Measurements from ENCODE around the gene RBM7. TPM values are rescaled to one million over a fixed set of nuclear protein-coding genes. Genes with fewer than 3 reads are reported as not detected.

RBM7 gene
- total RNA-seq, 1 donor from 2014 or later, result 49.3 TPM

DNA sequence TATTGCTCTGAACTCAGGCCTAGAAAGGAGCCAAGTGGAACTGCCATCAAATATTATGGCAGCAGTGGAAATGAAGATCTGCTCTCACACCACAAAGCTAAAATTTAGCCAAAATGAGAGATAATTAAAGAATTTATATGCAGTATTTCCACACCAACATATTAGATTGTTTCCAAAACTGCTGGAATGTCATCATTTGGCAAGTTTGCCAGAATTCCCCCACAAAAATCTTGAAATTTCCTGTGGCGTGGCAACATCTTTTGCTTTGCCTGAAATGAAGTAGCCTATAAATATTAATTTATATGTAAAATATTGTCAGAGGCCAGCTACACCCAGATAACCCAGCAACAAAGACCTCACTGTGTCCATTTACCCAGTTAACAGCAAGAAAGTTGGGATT is 13.9 kb upstream of the RBM7 start:
- no peak overlapping the region for H2AFZ ChIP-seq (ENCODE audit: low read depth, low read length)
- H3K4me1 Mint-ChIP-seq (ENCODE audit: low read depth, unreplicated experiment), result no peaks in the 10 kb centered on the region
- no peaks in the 10 kb centered on the region for H3K79me2 ChIP-seq (ENCODE audit: insufficient read depth, low read length)
- no peak overlapping the region for H3K27ac ChIP-seq (ENCODE audit: low read depth, low read length)
- H3K36me3 Mint-ChIP-seq (ENCODE audit: low read depth, unreplicated experiment), result no peaks in the 10 kb centered on the region
- H3K9ac ChIP-seq (ENCODE audit: low read length), result no peak overlapping the region
- no peak overlapping the region for H3K4me2 ChIP-seq (ENCODE audit: low read length)
- H3K4me3 Mint-ChIP-seq (ENCODE audit: unreplicated experiment), result no peak overlapping the region
- FAIRE-seq, result no peak
- no peak for TF ChIP-seq EZH2 (IDR thresholded peaks at IDR 0.05; ENCODE audit: insufficient read depth, low read length)
- TF ChIP-seq, protein P1, sequence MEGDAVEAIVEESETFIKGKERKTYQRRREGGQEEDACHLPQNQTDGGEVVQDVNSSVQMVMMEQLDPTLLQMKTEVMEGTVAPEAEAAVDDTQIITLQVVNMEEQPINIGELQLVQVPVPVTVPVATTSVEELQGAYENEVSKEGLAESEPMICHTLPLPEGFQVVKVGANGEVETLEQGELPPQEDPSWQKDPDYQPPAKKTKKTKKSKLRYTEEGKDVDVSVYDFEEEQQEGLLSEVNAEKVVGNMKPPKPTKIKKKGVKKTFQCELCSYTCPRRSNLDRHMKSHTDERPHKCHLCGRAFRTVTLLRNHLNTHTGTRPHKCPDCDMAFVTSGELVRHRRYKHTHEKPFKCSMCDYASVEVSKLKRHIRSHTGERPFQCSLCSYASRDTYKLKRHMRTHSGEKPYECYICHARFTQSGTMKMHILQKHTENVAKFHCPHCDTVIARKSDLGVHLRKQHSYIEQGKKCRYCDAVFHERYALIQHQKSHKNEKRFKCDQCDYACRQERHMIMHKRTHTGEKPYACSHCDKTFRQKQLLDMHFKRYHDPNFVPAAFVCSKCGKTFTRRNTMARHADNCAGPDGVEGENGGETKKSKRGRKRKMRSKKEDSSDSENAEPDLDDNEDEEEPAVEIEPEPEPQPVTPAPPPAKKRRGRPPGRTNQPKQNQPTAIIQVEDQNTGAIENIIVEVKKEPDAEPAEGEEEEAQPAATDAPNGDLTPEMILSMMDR (IDR thresholded peaks at IDR 0.05; ENCODE audit: insufficient read depth, low read depth, low read length), result no peak
- DNase-seq (ENCODE audit: low read depth), result no peak
- H3K27ac Mint-ChIP-seq (ENCODE audit: unreplicated experiment), result no peak overlapping the region
- H3K4me3 ChIP-seq (ENCODE audit: insufficient read depth, low read depth, low read length), result no peak overlapping the region
- H3K36me3 ChIP-seq (ENCODE audit: insufficient read depth, low read length), result no peaks in the 10 kb centered on the region
- H3K27me3 Mint-ChIP-seq (ENCODE audit: low read depth, unreplicated experiment), result no peaks in the 10 kb centered on the region
- no peaks in the 10 kb centered on the region for H4K20me1 ChIP-seq (ENCODE audit: insufficient read depth, low read length)
- H3K9me3 Mint-ChIP-seq (ENCODE audit: unreplicated experiment), result peaks cover 5% of the 10 kb centered on the region
- no peaks in the 10 kb centered on the region for H3K27me3 ChIP-seq (ENCODE audit: insufficient read depth, low read length)
- H3K4me1 ChIP-seq (ENCODE audit: insufficient read depth, low read length), result no peaks in the 10 kb centered on the region
- H3K9me3 ChIP-seq (ENCODE audit: insufficient read depth, low read depth, low read length), result peaks cover 3% of the 10 kb centered on the region

DNA sequence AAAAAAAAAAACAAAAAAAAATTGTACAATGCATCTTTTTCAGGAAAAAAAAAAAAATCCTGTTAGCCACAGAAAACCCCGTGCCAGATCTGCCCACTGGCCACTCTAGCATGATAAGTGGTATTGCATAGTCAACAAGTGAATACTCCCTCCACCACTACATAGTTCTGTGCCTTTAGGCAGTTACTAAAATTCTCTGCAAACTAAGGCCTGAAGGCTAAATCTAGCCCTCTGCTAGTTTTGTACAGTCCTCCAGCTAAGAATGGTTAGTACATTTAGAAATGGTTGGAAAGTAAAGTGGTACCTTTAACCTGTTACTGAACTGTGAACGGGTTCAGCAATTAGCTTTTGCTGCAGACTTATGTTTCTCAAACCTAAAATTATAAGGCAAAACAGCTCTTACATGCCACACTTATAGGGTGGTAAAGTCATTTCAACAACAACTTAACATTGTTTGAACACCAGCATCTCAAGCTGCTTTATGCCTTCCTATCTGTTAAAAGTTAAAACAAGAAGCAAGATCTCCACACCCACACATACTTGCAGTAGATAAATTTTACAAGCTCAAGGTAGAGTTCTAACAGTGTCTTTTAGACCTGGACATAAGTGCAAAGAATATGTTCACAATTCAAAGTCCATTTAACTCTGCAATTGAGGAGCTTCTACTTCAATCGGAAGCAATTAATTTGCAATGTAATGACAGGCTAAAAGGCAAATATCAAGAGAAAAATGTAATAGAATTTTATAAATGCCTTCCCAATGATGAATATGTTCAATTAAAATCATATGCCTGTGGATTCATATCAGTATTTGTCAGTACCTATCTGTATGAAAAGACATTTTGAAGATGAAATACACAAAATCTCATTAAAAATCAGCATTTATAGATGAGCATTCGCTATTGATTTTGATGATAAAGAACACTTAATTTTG is 7.5 kb upstream of the RBM7 start:
- no peak overlapping the region for H3K9ac ChIP-seq (ENCODE audit: low read length)
- Mint-ChIP-seq H3K9me3 (ENCODE audit: unreplicated experiment) (no peaks in the 10 kb centered on the region), H3K27me3 (ENCODE audit: low read depth, unreplicated experiment) (no peaks in the 10 kb centered on the region), H3K4me3 (ENCODE audit: unreplicated experiment) (no peak overlapping the region), H3K36me3 (ENCODE audit: low read depth, unreplicated experiment) (no peaks in the 10 kb centered on the region), H3K4me1 (ENCODE audit: low read depth, unreplicated experiment) (peaks cover 6% of the 10 kb centered on the region), H3K27ac (ENCODE audit: unreplicated experiment) (no peak overlapping the region)
- H3K4me2 ChIP-seq (ENCODE audit: low read length), result no peak overlapping the region
- H3K4me1 ChIP-seq (ENCODE audit: insufficient read depth, low read length), result no peaks in the 10 kb centered on the region
- H3K27me3 ChIP-seq (ENCODE audit: insufficient read depth, low read length), result no peaks in the 10 kb centered on the region
- H3K27ac ChIP-seq (ENCODE audit: low read depth, low read length), result no peak overlapping the region
- TF ChIP-seq, protein P1 (IDR thresholded peaks at IDR 0.05; ENCODE audit: insufficient read depth, low read depth, low read length), result no peak
- no peak for TF ChIP-seq EZH2 (IDR thresholded peaks at IDR 0.05; ENCODE audit: insufficient read depth, low read length)
- DNase-seq (ENCODE audit: low read depth), result no peak
- no peaks in the 10 kb centered on the region for H3K36me3 ChIP-seq (ENCODE audit: insufficient read depth, low read length)
- no peaks in the 10 kb centered on the region for H4K20me1 ChIP-seq (ENCODE audit: insufficient read depth, low read length)
- no peak overlapping the region for H2AFZ ChIP-seq (ENCODE audit: low read depth, low read length)
- FAIRE-seq, result no peak
- no peaks in the 10 kb centered on the region for H3K79me2 ChIP-seq (ENCODE audit: insufficient read depth, low read length)
- no peak overlapping the region for H3K4me3 ChIP-seq (ENCODE audit: insufficient read depth, low read depth, low read length)
- H3K9me3 ChIP-seq (ENCODE audit: insufficient read depth, low read depth, low read length), result no peaks in the 10 kb centered on the region

DNA sequence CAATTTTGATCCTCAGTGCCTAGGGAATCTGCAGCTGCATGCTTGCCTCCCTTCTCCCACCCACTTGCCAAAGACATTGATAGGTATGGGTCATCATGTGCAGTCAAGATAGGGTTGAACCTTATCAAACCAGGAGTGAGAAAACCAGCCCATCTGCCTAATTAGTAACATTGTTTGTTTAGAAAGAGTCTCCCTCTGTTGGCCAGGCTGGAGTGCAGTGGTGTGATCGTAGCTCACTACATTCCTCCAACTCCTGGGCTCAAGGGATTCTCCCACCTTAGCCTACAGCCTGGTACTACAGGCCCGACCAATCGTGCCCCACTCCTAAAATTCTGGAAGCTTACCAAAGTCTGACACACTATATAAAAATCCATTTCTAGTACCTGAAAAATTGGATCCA is 4.7 kb upstream of the RBM7 start:
- Mint-ChIP-seq H3K27me3 (ENCODE audit: low read depth, unreplicated experiment) (no peaks in the 10 kb centered on the region), H3K36me3 (ENCODE audit: low read depth, unreplicated experiment) (no peaks in the 10 kb centered on the region), H3K4me1 (ENCODE audit: low read depth, unreplicated experiment) (peaks cover 14% of the 10 kb centered on the region), H3K4me3 (ENCODE audit: unreplicated experiment) (no peak overlapping the region), H3K27ac (ENCODE audit: unreplicated experiment) (no peak overlapping the region), H3K9me3 (ENCODE audit: unreplicated experiment) (no peaks in the 10 kb centered on the region)
- H3K4me2 ChIP-seq (ENCODE audit: low read length), result no peak overlapping the region
- no peak overlapping the region for H2AFZ ChIP-seq (ENCODE audit: low read depth, low read length)
- no peak overlapping the region for H3K4me3 ChIP-seq (ENCODE audit: insufficient read depth, low read depth, low read length)
- H3K36me3 ChIP-seq (ENCODE audit: insufficient read depth, low read length), result no peaks in the 10 kb centered on the region
- FAIRE-seq (no peak), DNase-seq (ENCODE audit: low read depth) (no peak)
- no peak overlapping the region for H3K9ac ChIP-seq (ENCODE audit: low read length)
- peaks cover 16% of the 10 kb centered on the region for H3K4me1 ChIP-seq (ENCODE audit: insufficient read depth, low read length)
- H3K27me3 ChIP-seq (ENCODE audit: insufficient read depth, low read length), result no peaks in the 10 kb centered on the region
- peaks cover 18% of the 10 kb centered on the region for H3K79me2 ChIP-seq (ENCODE audit: insufficient read depth, low read length)
- H4K20me1 ChIP-seq (ENCODE audit: insufficient read depth, low read length), result no peaks in the 10 kb centered on the region
- TF ChIP-seq, protein P1 (IDR thresholded peaks at IDR 0.05; ENCODE audit: insufficient read depth, low read depth, low read length), result peak; percentile 21
- TF ChIP-seq EZH2 (IDR thresholded peaks at IDR 0.05; ENCODE audit: insufficient read depth, low read length), result no peak
- no peak overlapping the region for H3K27ac ChIP-seq (ENCODE audit: low read depth, low read length)
- H3K9me3 ChIP-seq (ENCODE audit: insufficient read depth, low read depth, low read length), result no peaks in the 10 kb centered on the region

All from astrocyte (in vitro differentiated cells and primary cell).